SK-N-SH treated with all-trans-retinoic acid at 6 μM for 48 hours (cell line): ENCODE results near the gene ADCY9.

Experiments used
- BACH2 ChIP-seq: fragments of 250-450 bp; sonication (Bioruptor Pico); IDR thresholded peaks from 2 replicates; pipeline ENCODE4 v1.9.0; 2021; ENCODE audit warnings: mild to moderate bottlenecking, borderline replicate concordance
- CSDC2 ChIP-seq: fragments of 250-450 bp; sonication (Bioruptor Pico); IDR thresholded peaks from 2 replicates; pipeline ENCODE4 v1.5.0; 2020; ENCODE audit warnings: mild to moderate bottlenecking, moderate library complexity
- ESRRG ChIP-seq: fragments of 250-450 bp; sonication (Bioruptor Pico); IDR thresholded peaks from 2 replicates; pipeline ENCODE4 v1.6.1; 2021; ENCODE audit warnings: mild to moderate bottlenecking
- RARB ChIP-seq: fragments of 250-450 bp; sonication (Bioruptor Pico); IDR thresholded peaks from 2 replicates; pipeline ENCODE4 v1.8.0; 2021; ENCODE audit warnings: mild to moderate bottlenecking, moderate library complexity
- SNAI2 ChIP-seq: fragments of 250-450 bp; sonication (Bioruptor Pico); IDR thresholded peaks from 2 replicates; pipeline ENCODE4 v1.5.0; 2020; ENCODE audit warnings: mild to moderate bottlenecking, moderate library complexity
- TCF4 ChIP-seq: fragments of 250-450 bp; sonication (Bioruptor Pico); IDR thresholded peaks from 2 replicates; pipeline ENCODE4 v1.8.0; 2021; ENCODE audit warnings: mild to moderate bottlenecking, moderate library complexity, borderline replicate concordance
- ZFP3 ChIP-seq: fragments of 250-450 bp; sonication (Bioruptor Pico); IDR thresholded peaks from 2 replicates; pipeline ENCODE4 v1.5.0; 2020; ENCODE audit warnings: mild to moderate bottlenecking, moderate library complexity
- ZFP30 ChIP-seq: fragments of 450-650 bp; formaldehyde crosslinking; IDR thresholded peaks from 2 replicates; pipeline ENCODE4 v1.5.0; 2022; ENCODE audit warnings: mild to moderate bottlenecking, moderate library complexity
- ZNF565 ChIP-seq: fragments of 450-650 bp; formaldehyde crosslinking; conservative IDR thresholded peaks from 2 replicates; pipeline ENCODE4 v1.5.0; 2020; ENCODE audit warnings: low read depth, mild to moderate bottlenecking, moderate library complexity
- TF ChIP-seq, protein P1 (sequence below): fragments of 250-450 bp; sonication (Bioruptor Pico); IDR thresholded peaks from 2 replicates; pipeline ENCODE4 v1.5.1; 2021; ENCODE audit warnings: mild to moderate bottlenecking, moderate library complexity
- TF ChIP-seq, protein P2 (sequence below): fragments of 250-450 bp; sonication (Bioruptor Pico); IDR thresholded peaks from 2 replicates; pipeline ENCODE4 v1.5.1; 2020; ENCODE audit warnings: low read depth, mild to moderate bottlenecking, moderate library complexity

DNA sequence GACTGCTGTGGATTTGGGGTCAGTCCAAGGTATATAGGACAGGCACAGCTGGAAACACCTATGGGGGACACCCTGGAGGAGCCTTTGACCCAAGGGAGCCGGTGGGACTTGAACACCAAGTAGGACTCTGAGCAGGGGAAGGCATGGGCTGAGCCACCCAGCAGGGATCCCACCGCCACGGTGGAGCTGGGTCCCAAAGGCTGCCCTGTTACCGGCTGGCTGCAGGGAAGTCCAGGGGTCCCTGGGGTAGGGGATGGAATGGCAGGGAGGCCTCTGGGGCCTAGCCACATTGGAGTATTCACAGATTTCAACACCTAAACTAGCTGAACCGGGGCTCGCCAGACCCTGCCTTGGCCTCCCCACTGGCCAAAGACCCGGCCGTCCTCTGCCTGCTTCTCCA lies 196.0 kb downstream of the ADCY9 start:
- TF ChIP-seq ZFP3, result no peak
- no peak for TF ChIP-seq CSDC2 (CRISPR knock-in tag)
- TF ChIP-seq BACH2 (CRISPR knock-in tag), result no peak
- no peak for TF ChIP-seq ZFP30 (CRISPR knock-in tag)
- no peak for TF ChIP-seq SNAI2 (CRISPR knock-in tag)
- TF ChIP-seq, protein P1, sequence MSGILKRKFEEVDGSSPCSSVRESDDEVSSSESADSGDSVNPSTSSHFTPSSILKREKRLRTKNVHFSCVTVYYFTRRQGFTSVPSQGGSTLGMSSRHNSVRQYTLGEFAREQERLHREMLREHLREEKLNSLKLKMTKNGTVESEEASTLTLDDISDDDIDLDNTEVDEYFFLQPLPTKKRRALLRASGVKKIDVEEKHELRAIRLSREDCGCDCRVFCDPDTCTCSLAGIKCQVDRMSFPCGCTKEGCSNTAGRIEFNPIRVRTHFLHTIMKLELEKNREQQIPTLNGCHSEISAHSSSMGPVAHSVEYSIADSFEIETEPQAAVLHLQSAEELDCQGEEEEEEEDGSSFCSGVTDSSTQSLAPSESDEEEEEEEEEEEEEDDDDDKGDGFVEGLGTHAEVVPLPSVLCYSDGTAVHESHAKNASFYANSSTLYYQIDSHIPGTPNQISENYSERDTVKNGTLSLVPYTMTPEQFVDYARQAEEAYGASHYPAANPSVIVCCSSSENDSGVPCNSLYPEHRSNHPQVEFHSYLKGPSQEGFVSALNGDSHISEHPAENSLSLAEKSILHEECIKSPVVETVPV (CRISPR knock-in tag), result no peak
- no peak for TF ChIP-seq ESRRG (CRISPR knock-in tag)
- TF ChIP-seq, protein P2, sequence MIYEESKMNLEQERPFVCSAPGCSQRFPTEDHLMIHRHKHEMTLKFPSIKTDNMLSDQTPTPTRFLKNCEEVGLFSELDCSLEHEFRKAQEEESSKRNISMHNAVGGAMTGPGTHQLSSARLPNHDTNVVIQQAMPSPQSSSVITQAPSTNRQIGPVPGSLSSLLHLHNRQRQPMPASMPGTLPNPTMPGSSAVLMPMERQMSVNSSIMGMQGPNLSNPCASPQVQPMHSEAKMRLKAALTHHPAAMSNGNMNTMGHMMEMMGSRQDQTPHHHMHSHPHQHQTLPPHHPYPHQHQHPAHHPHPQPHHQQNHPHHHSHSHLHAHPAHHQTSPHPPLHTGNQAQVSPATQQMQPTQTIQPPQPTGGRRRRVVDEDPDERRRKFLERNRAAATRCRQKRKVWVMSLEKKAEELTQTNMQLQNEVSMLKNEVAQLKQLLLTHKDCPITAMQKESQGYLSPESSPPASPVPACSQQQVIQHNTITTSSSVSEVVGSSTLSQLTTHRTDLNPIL, result no peak
- TF ChIP-seq RARB (CRISPR knock-in tag), result no peak
- no peak for TF ChIP-seq TCF4 (CRISPR knock-in tag)
- no peak for TF ChIP-seq ZNF565
